ENCODE results near the gene NTS. TPM values are rescaled to one million over a fixed set of nuclear protein-coding genes. Genes with fewer than 3 reads are reported as not detected.
A peak's percentile ranks its signal among the peaks of the same experiment; 100 is the strongest.

NTS gene, protein sequence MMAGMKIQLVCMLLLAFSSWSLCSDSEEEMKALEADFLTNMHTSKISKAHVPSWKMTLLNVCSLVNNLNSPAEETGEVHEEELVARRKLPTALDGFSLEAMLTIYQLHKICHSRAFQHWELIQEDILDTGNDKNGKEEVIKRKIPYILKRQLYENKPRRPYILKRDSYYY
- 48.3 and 60.1 TPM in 2 replicates for polyA plus RNA-seq
- polyA minus RNA-seq = 17.3 and 20.4 TPM in 2 replicates

DNA sequence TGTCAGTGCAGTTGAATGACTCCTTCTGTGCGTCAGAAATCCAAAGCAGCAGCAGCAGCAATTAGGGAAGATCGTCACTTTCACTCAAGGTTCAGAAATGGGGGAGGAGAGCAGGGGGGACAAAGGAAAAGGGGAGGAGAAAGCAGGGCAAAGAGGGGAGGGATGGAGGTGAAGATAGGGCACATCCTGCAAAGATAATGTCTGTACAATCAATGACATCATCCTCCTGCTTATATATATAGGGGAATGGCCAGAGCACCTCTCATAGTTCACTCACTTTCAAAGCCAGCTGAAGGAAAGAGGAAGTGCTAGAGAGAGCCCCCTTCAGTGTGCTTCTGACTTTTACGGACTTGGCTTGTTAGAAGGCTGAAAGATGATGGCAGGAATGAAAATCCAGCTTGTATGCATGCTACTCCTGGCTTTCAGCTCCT lies at the start of gene NTS:
Gene NTS, plus strand, starts transcription at position 265 of the 431 bp plus-strand sequence. Its CDS starts 109 bp downstream, at position 374.
- no peaks in the 10 kb centered on the region for H3F3A ChIP-seq (ENCODE audit: insufficient read depth, low read length, poor library complexity, severe bottlenecking)
- peak within 1 kb of the TSS; percentile 47 for H2AFZ ChIP-seq (ENCODE audit: low read depth, low read length)
- H3K4me3 ChIP-seq (ENCODE audit: low read length) = peak within 1 kb of the TSS; percentile 53
- no peaks in the 10 kb centered on the region for H3K9me3 ChIP-seq (ENCODE audit: low read length)
- H3K36me3 ChIP-seq (ENCODE audit: insufficient read depth, low read length) = no peaks in the 10 kb centered on the region
- no peaks in the 10 kb centered on the region for H3K79me2 ChIP-seq (replicated peaks; ENCODE audit: insufficient read depth, low read length)
- no peaks in the 10 kb centered on the region for H3K9me2 ChIP-seq (ENCODE audit: insufficient read depth, low read length)
- H3K27me3 ChIP-seq (ENCODE audit: insufficient read depth, low read depth, low read length) = no peaks in the 10 kb centered on the region
- no peaks in the 10 kb centered on the region for H4K20me1 ChIP-seq (ENCODE audit: insufficient read depth)
- peak within 1 kb of the TSS; percentile 2 for H3K27ac ChIP-seq (ENCODE audit: low read length)
- peak within 1 kb of the TSS; percentile 7 for H3K9ac ChIP-seq (ENCODE audit: low read length)
- no peak within 1 kb of the TSS for H3K4me2 ChIP-seq (ENCODE audit: low read length)
- TF ChIP-seq, protein P1, sequence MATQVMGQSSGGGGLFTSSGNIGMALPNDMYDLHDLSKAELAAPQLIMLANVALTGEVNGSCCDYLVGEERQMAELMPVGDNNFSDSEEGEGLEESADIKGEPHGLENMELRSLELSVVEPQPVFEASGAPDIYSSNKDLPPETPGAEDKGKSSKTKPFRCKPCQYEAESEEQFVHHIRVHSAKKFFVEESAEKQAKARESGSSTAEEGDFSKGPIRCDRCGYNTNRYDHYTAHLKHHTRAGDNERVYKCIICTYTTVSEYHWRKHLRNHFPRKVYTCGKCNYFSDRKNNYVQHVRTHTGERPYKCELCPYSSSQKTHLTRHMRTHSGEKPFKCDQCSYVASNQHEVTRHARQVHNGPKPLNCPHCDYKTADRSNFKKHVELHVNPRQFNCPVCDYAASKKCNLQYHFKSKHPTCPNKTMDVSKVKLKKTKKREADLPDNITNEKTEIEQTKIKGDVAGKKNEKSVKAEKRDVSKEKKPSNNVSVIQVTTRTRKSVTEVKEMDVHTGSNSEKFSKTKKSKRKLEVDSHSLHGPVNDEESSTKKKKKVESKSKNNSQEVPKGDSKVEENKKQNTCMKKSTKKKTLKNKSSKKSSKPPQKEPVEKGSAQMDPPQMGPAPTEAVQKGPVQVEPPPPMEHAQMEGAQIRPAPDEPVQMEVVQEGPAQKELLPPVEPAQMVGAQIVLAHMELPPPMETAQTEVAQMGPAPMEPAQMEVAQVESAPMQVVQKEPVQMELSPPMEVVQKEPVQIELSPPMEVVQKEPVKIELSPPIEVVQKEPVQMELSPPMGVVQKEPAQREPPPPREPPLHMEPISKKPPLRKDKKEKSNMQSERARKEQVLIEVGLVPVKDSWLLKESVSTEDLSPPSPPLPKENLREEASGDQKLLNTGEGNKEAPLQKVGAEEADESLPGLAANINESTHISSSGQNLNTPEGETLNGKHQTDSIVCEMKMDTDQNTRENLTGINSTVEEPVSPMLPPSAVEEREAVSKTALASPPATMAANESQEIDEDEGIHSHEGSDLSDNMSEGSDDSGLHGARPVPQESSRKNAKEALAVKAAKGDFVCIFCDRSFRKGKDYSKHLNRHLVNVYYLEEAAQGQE (IDR thresholded peaks at IDR 0.05; ENCODE audit: borderline replicate concordance) = no peak
- TF ChIP-seq, protein P2, sequence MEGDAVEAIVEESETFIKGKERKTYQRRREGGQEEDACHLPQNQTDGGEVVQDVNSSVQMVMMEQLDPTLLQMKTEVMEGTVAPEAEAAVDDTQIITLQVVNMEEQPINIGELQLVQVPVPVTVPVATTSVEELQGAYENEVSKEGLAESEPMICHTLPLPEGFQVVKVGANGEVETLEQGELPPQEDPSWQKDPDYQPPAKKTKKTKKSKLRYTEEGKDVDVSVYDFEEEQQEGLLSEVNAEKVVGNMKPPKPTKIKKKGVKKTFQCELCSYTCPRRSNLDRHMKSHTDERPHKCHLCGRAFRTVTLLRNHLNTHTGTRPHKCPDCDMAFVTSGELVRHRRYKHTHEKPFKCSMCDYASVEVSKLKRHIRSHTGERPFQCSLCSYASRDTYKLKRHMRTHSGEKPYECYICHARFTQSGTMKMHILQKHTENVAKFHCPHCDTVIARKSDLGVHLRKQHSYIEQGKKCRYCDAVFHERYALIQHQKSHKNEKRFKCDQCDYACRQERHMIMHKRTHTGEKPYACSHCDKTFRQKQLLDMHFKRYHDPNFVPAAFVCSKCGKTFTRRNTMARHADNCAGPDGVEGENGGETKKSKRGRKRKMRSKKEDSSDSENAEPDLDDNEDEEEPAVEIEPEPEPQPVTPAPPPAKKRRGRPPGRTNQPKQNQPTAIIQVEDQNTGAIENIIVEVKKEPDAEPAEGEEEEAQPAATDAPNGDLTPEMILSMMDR (IDR thresholded peaks at IDR 0.05; ENCODE audit: poor library complexity, severe bottlenecking) = peak; percentile 30
- peak; percentile 23 for TF ChIP-seq SMC3 (conservative IDR thresholded peaks at IDR 0.05; ENCODE audit: poor library complexity)

- H3F3A ChIP-seq (ENCODE audit: insufficient read depth, low read length, poor library complexity, severe bottlenecking) = no peaks in the 10 kb centered on the region
- no peak overlapping the region for H3K4me3 ChIP-seq (ENCODE audit: low read length)
- H3K79me2 ChIP-seq (replicated peaks; ENCODE audit: insufficient read depth, low read length) = no peaks in the 10 kb centered on the region
- H3K9me3 ChIP-seq (ENCODE audit: low read length) = no peaks in the 10 kb centered on the region
- TF ChIP-seq MXI1 (conservative IDR thresholded peaks at IDR 0.05; ENCODE audit: poor library complexity, severe bottlenecking) (no peak), SMC3 (conservative IDR thresholded peaks at IDR 0.05; ENCODE audit: poor library complexity) (no peak), POLR2AphosphoS5 (IDR thresholded peaks at IDR 0.05) (no peak), RAD21 (conservative IDR thresholded peaks at IDR 0.05) (no peak), EP300 (conservative IDR thresholded peaks at IDR 0.05; ENCODE audit: poor library complexity, severe bottlenecking) (no peak), EZH2 (IDR thresholded peaks at IDR 0.05; ENCODE audit: borderline replicate concordance, insufficient read depth, low read length, poor library complexity, severe bottlenecking) (no peak), TAF1 (IDR thresholded peaks at IDR 0.05; ENCODE audit: low read depth) (no peak)
- TF ChIP-seq, protein P1 (IDR thresholded peaks at IDR 0.05; ENCODE audit: borderline replicate concordance) = no peak
- TF ChIP-seq, protein P2 (IDR thresholded peaks at IDR 0.05; ENCODE audit: poor library complexity, severe bottlenecking) = no peak
- no peak overlapping the region for H3K4me2 ChIP-seq (ENCODE audit: low read length)
- H3K9ac ChIP-seq (ENCODE audit: low read length) = no peak overlapping the region
- no peaks in the 10 kb centered on the region for H3K36me3 ChIP-seq (ENCODE audit: insufficient read depth, low read length)
- no peaks in the 10 kb centered on the region for H3K27me3 ChIP-seq (ENCODE audit: insufficient read depth, low read depth, low read length)
- no peaks in the 10 kb centered on the region for H4K20me1 ChIP-seq (ENCODE audit: insufficient read depth)
- H3K9me2 ChIP-seq (ENCODE audit: insufficient read depth, low read length) = no peaks in the 10 kb centered on the region
- no peak overlapping the region for H3K27ac ChIP-seq (ENCODE audit: low read length)
- no peak overlapping the region for H2AFZ ChIP-seq (ENCODE audit: low read depth, low read length)
Observed at GRCh38 chr12:85825746-85826145, 48.3 kb upstream of the NTS start.

All from neural cell (in vitro differentiated cells).